HG03432 (cell line): ENCODE results near the gene TGFBR3.

Experiments used
- ATAC-seq: cut with Tn5 transposase; IDR thresholded peaks from one replicate; pipeline ENCODE4 v1.9.1; 2021; ENCODE audit warnings: mild to moderate bottlenecking, moderate library complexity; ENCODE audit not compliant: unreplicated experiment

The TGFBR3 gene

DNA sequence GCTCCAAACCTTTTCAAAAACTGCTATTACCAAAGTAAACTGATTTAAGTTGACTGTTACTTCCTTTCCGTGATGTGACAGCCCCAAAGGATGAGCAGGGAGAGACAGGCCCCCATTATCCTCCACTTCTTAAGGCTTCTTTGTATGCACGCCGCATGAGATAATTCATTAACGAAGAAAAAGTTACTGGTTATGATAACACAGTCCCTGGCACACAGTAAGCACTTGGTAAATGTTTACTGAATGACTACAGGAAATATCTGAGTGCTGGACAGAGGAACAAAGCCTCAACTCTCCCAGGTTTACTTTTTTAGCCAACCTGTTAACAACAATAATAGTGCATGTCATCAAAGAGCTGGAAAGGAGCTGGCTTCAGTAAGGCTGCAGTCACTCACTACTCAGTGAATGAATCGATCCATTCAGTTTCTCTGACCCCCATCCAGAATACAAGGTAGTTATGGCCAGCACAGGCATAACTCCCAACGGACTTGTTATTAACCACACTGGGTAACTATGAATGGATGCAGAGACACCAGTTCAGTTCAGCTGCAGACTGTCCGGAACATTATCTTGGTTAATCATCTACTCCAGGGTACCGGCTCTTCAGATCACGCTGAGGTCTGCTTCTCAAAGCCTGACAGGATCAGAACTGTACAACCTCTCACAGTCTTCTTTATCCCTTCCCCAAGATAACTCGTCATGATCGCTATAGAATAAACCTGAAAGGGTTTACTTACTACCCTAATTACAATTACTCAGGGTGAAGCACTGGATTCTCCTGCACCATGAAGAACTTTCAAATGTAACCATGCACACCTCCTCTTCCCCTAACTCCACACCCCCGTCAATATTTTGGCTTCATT is 58.3 kb downstream of the TGFBR3 start:
- ATAC-seq = peak; percentile 38

DNA sequence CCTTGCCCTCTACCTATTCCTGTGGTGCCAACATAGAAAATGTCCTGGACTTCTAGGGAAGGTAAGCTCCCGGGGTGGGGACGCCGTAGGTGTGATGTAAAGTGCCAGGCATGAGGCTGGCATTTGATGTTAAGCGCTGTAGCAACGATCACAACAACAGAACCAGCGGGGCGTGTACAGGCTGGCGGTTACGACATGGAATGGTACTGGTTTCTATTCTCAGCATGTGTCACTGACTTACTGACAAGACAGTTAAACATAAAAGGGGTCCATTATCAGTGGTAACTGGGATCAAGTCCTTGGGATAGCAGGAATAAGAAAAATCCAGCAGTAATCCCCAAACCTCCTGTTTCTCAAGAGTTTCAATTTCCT is 58.9 kb downstream of the TGFBR3 start:
- no peak for ATAC-seq

DNA sequence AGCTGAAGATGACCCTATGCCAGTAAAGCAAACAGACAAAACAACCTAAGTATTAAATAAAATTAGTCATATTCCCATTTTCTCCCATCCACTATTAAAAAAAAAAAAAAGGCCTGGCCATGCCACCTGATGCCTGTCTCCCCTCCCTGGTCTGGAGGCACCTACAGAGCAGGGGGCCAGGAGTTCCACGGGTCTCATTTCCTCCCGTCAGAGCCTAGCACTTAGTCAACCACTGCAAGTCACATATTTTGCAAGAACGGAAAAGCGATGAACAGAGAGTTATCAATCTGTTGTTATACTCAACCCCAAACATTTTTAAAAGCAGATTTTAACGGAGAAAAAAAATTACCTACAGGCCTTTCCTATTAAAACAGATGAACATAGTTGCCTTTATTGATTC is 59.3 kb downstream of the TGFBR3 start:
- ATAC-seq = no peak

DNA sequence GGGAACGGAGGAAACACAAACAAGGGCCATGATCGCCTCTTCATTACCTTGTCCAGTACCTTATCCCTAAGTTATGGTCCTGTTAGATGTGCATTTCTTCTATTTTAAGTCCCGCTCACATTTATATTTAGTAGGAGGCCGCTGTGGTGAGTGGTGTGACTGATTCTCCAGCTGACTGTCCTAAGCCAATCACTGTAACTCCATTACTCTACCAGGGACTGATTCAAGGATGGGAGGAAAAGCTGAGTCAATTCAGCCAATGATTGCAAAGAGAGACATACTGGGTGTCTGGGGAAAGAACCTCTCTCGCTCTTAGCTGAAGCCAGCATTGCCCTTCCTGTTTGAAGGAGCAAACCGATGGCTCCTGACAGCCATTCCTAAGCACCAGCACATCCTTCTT is 59.7 kb downstream of the TGFBR3 start:
- no peak for ATAC-seq

DNA sequence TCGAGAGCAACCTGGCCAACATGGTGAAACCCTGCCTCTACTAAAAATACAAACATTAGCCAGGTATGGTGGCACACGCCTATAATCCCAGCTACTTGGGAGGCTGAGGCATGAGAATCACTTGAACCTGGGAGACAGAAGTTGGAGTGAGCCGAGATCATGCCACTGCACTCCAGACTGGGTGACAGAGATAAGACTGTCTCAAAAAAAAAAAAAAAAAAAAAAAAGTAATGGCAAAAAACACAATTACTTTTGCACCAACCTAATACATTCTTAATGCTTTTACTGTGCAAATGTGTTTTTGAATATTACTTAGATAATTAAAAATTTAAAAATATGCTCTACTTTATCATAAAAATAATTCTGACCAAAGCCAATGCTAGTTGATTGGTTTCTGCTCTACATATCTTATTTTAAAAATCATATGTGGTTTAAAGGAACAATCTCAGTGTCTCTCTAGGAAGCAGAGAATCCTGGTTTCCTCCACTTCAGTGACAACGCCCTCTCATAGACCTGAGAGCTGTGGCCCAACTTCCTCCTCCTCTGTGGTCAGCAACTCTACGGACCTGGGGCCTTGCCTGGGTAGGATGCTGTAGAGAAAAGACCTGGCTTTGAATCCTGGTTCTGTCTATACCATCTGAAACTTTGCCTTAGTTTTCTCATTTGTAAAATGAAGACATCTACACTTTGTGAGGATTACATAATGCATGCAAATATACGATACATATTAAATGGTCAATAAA is 64.7 kb downstream of the TGFBR3 start:
- ATAC-seq = peak; percentile 55

DNA sequence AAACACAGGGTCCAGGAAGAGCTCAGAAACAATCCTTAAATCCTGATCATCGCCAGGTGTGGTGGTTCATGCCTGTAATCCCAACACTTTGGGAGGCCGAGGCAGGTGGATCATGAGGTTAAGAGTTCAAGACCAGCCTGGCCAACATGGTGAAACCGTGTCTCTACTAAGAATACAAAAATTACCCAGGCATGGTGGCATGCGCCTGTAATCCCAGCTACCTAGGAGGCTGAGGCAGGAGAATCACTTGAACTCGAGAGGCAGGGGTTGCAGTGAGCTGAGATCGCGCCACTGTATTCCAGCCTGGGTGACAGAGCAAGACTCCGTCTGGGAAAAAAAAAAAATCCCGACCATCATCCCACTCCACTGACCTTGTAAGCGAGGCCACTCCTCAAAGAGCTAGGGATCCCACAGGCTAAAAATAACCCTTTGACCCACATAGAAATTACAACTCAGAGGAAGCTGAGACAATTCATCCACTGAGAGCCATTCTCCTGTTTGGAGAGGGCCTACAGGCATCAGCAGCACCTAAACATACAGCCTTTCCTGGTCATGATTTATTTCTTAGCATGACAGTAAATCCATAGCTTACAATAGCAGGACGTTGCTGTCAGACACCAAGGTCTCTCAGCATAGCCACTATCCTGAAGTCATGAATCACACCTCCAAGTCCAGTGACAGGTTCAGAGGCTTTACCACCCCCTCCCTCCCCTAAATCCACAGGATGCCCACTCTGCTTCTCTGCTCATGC is 66.7 kb downstream of the TGFBR3 start:
- ATAC-seq = no peak

DNA sequence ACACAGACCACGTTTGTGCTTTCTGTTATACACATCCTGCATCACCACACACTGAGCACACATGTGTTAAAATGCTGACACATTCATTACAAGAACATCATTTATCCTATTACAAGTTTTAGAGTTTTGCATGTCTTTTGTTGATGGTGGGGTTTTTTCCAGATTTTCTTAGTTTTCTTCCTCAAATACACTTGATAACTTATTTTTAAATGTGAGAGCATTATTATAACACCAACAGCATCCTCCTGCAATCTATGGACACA is 67.3 kb downstream of the TGFBR3 start:
- ATAC-seq = no peak

DNA sequence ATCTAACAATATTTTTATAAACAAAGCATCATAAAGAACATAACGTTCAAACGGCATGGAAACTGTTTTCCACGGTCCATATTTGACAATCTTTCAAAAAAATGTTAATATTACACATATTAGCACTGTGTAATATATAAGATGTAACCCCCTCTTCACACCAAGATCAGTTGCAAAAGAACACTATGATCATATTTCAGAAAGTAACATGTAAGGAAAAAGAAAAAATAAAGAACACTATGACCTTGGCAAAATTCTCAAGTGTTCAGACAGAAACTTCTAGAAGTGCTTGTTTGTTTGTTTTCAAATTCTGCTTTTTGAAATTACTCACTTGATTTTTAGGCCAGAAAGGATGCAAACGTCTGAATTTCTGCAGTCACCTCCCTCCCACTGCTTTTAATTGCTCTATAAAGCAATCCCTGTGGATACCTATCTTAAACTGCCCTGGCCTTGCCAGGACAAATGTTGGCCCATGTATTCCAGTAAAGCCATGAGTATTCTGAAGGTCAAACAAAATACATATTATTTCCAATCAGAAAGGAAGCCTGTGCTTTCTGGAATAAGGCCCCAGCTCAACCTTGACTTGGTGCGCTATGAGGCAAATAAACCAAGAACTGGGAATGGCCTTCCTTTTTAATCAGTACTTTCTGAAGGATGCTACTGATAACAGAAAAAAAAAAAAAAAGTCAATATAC is 68.6 kb downstream of the TGFBR3 start:
- no peak for ATAC-seq

DNA sequence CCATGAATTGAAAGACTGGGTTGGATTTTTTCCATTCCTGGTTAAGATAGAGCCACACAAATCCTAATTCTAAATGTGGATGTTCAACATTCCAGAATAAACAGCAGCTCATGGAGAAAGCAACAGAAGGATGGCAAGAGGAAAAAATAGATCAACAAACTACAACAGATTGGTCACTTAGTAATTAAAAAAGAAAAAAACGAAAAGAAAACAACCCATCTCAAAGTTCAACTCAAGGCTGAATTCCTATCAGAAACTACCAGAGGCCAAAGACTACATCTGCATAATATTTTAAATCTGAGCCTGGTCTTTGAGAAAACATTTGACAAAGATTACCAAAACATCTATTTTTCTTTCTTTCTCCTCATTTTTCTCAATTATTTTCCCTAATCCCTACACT is 69.9 kb downstream of the TGFBR3 start:
- no peak for ATAC-seq

DNA sequence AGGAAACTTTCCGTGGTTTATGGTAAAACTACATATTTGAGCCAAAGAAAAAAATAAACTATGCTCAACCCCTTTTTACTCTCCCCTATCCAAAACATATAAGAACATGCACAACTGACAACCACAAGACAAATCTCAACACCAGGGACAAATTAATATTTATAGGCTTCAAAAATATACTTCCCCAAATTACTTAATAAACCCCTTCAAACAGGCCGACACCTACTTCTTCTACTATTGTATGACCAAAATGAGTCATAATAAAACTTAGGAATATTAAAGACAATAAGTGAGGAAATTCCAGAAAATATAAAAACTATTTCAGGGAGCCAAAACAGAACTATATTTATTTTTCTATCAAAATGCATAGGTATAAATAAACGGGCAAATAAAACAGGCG is 71.5 kb downstream of the TGFBR3 start:
- ATAC-seq = no peak

DNA sequence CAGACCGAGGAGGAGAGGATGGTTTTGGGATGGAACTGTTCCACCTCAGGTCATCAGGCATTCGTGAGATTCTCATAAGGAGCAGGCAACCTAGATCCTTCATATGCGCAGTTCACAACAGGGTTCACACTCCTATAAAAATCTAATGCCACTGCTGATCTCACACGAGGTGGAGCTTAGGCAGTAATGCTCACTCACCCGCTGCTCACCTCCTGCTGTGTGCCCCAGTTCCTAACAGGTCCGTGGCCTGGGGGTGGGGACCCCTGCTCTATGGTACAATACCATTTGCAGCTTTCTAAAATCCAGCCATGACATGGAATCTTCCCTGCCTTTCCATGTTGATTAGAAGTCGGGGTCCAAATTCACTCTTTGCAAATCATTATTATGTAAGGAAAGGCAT is 72.1 kb downstream of the TGFBR3 start:
- no peak for ATAC-seq

DNA sequence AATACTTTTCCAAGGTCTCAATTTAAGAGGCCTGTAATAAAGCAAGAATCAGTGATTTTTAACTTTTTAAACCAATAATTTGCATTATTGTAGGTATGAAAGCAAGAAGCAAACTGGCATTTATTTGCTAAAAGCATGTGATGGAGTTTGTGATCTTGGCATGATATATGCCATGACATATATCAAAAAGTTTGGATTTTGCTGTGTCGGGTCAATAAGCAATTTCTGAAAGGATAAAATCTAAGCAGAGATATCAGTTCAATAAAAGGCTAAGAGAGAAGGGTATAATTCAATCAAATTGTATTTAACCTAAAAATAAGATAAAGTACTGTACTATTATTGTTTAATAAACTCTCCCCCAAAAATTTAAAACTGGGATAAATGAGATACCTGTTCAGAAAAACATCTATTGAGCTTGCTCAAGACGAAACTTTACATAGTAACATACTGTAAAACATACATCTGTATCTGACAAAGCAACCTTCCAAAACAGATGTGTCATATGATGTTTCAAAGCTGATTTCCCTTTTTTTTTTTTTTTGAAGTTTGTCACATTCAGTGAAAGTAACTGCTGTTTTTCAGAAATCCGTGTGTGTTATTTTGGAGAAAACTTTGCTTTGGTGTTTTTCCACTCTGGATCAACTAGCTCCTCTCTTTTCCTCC is 74.5 kb downstream of the TGFBR3 start:
- ATAC-seq = no peak

DNA sequence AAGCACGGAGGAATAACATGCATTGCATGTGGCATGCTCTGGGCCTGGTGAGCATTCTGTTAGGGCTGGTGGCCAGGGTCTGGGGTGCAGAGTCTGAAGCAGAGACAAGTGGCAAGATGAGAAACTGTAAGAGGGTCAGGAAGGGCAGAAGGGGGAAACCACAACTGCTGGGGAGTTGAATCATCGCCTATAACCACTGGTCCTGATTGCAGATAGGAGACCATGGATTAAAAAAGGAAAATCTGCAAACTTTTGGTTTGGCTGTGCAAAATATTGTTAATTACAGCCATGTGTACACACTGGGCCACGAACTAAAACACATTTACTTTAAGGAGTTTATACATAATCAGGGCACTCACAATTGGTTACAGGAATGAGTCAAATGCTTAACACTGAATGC is 76.6 kb downstream of the TGFBR3 start:
- ATAC-seq = peak; percentile 58

DNA sequence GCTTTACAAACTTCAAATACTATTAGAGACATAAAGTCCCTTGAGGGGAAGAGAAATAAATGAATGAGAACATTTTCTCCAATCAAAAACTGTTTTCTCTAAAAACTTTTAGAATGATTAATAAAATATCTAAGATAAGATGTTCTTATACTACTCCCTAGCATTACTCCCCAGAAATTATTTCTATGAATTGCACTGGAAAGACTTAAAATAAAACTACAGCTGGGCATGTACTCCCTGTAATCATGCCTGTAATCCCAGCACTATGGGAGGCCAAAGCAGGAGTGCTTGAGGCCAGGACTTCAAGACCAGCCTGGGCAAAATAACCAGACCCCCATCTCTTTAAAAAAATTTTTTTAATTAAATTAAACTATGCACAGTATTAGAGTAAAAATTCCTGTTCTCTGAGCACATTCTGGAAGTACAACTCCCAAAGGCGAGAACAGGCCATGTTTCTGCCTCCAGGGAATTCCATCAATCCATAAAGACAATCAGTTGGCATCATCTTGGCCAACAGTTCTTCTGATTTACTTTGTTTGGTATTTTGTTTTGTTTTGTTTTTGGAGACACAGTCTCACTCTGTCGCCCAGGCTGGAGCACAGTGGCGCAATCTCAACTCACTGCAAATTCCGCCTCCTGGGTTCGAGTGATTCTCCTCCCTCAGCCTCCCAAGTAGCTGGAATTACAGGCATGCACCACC is 77.9 kb downstream of the TGFBR3 start:
- no peak for ATAC-seq

DNA sequence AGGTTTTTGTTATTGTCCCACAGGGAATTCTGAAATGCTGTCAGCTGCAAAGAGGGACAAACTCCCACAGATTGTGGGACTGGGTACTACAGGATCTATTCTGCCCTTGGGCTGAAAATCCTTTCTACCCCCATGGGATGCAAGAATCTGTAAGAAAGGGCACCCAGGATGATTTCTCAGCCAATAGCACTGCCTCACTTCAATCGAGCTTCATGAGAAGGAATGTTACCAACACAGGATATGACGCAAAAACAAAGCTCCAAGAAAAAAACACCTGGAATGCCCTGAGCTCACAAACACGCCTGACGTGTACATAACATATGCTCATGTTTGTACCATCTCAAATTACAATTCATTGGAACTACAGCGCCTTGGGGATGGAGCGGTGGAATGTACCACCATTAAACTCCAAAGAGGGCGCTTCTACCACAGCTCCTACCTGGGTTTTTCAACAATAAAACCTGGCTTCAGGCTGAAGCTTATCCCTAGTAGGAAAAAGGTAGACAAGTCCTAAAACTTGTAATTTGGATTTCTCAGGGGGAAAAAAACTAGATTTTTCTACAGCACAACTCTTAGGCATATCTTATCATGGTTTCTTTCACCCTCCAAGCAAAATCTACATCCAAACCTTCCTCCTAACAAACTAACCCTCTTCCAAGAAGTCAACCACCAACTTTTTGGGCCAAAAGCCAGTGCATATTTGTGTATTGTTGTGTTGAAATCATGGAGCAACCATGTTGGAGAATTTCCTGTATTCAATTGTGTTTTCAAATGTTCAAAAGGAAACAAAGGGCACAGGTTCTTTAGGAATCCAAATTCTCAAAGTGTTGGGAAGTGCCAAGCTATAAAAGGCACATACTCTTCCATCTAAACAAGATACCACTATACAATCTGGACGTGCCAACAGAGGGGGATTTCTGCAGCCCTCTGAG is 78.9 kb downstream of the TGFBR3 start:
- ATAC-seq = no peak

DNA sequence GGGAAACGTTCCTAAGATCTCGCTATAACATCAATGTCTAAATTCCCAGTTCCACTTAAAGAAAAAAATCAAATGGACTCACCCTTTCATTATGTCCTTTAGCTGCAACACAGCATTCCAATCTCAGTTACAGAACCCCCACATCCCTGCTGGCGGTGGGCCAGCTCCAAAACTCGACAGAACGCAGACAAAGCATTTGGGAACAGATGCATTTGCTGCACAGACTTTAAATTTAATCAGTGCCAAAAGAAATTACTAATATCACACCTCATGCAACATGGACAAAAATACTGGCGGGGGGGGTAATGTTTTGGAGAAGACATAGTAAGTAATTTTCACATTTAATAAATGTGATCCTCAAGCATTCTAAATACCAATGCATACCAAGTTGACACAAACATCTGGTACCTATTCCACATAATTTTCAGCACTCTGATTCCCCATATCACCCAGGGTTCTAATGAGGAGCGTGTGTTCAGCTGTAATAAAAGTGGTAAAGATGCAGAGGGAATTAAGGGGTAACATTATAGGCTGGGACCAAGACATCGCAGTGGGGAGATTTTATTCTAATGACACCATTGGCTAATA is 79.7 kb downstream of the TGFBR3 start:
- ATAC-seq = no peak

DNA sequence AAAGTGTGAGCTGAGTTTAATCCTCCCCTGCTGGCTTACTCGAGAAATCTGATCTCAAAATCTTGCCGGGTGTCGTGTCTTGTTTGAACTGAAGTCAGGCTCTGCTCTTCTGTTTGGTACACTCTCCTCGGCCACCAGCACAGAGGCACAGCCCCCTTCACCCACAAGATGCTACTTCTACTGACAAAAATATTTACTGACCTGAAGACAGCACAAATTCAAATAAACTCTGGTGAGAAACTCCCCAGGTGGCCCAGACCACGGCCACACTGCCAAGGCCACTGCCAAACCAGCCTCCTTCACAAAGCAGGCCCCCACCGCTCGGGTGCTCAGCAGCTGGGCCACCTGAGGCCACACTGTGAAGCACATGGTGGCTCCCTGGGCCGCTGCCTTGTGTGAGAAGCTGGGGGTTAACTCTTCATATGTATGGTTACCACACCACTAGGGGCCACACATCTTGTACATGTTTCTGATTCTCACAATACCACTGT is 80.6 kb downstream of the TGFBR3 start:
- ATAC-seq = no peak

DNA sequence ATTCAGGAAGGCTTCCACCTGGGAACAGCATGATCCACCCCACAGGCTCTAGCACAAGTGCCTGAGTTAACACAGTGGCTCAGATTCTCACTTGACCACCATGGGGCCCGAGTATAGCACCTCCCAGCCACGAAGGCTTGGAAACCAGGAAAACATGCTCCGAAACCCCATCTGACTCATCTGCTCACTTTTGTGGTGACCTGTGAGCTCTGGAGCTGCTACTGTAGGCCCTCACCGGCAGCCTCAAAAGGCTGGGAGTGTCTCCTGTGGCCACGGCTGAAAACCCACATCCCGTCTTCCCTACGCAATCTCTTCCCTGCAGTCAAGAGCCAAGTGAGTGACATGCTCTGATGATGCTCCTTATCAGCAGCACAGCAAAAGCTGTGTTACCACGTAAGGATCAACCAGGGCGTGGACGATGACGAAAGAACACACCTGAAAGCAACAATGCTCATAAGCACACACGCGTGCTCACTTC is 81.4 kb downstream of the TGFBR3 start:
- ATAC-seq = peak; percentile 5
